ENCODE measurements around the gene FBXO4.

Gene FBXO4

GRCh38 chr5:41924872-41925554 is at the start of gene FBXO4:
FBXO4 (plus strand) TSS chr5:41925281; CDS start chr5:41925310, 29 bp downstream.
- DNase-seq (ENCODE audit: low read depth): peak; percentile 67

GRCh38 chr5:41876678-41877077 is 48.4 kb upstream of the FBXO4 start:
- no peak for DNase-seq (ENCODE audit: low read depth)

GRCh38 chr5:41877408-41877807 is 47.7 kb upstream of the FBXO4 start:
- no peak for DNase-seq (ENCODE audit: low read depth)

- DNase-seq (ENCODE audit: low read depth): no peak
Measured at GRCh38 chr5:41878173-41878572, 46.9 kb upstream of the FBXO4 start.

GRCh38 chr5:41878643-41879478 is 46.2 kb upstream of the FBXO4 start:
- no peak for DNase-seq (ENCODE audit: low read depth)

- DNase-seq (ENCODE audit: low read depth): no peak
Measured at GRCh38 chr5:41882765-41883164, 42.3 kb upstream of the FBXO4 start.

GRCh38 chr5:41883243-41883642 is 41.8 kb upstream of the FBXO4 start:
- DNase-seq (ENCODE audit: low read depth): no peak

- no peak for DNase-seq (ENCODE audit: low read depth)
Measured at GRCh38 chr5:41883936-41884335, 41.1 kb upstream of the FBXO4 start.

GRCh38 chr5:41885286-41885685 is 39.8 kb upstream of the FBXO4 start:
- no peak for DNase-seq (ENCODE audit: low read depth)

- DNase-seq (ENCODE audit: low read depth): no peak
Measured at GRCh38 chr5:41891066-41891707, 33.9 kb upstream of the FBXO4 start.

- no peak for DNase-seq (ENCODE audit: low read depth)
Measured at GRCh38 chr5:41892031-41892430, 33.0 kb upstream of the FBXO4 start.

- DNase-seq (ENCODE audit: low read depth): no peak
Measured at GRCh38 chr5:41893074-41893851, 31.8 kb upstream of the FBXO4 start.

- no peak for DNase-seq (ENCODE audit: low read depth)
Measured at GRCh38 chr5:41896230-41896629, 28.9 kb upstream of the FBXO4 start.

GRCh38 chr5:41903382-41903891 is 21.6 kb upstream of the FBXO4 start:
- DNase-seq (ENCODE audit: low read depth): no peak

- peak; percentile 94 for DNase-seq (ENCODE audit: low read depth)
Measured at GRCh38 chr5:41903892-41904799, 20.9 kb upstream of the FBXO4 start, which contains the start of gene RIMOC1. RIMOC1 (plus strand) TSS chr5:41904344; CDS start chr5:41904368, 24 bp downstream.

GRCh38 chr5:41906151-41906550 is 18.9 kb upstream of the FBXO4 start:
- no peak for DNase-seq (ENCODE audit: low read depth)

GRCh38 chr5:41908374-41909079 is 16.6 kb upstream of the FBXO4 start:
- DNase-seq (ENCODE audit: low read depth): no peak

GRCh38 chr5:41918105-41918504 is 7.0 kb upstream of the FBXO4 start:
- no peak for DNase-seq (ENCODE audit: low read depth)

GRCh38 chr5:41921166-41921565 is 3.9 kb upstream of the FBXO4 start:
- no peak for DNase-seq (ENCODE audit: low read depth)

GRCh38 chr5:41921874-41922273 is 3.2 kb upstream of the FBXO4 start:
- DNase-seq (ENCODE audit: low read depth): no peak

Data from stimulated activated CD8-positive, alpha-beta memory T cell treated with anti-CD3 and anti-CD28 coated beads, Interleukin-15, amount 100 ng/mL, for 1 hour (primary cell).